COR-L47 (cell line): ENCODE results near the gene RFT1.
A peak's percentile ranks its signal among the peaks of the same experiment; 100 is the strongest.

Experiments
- DNase-seq: peaks from one replicate; lab custom pipeline; 2025; lab: John Stamatoyannopoulos, UW

RFT1 gene, protein sequence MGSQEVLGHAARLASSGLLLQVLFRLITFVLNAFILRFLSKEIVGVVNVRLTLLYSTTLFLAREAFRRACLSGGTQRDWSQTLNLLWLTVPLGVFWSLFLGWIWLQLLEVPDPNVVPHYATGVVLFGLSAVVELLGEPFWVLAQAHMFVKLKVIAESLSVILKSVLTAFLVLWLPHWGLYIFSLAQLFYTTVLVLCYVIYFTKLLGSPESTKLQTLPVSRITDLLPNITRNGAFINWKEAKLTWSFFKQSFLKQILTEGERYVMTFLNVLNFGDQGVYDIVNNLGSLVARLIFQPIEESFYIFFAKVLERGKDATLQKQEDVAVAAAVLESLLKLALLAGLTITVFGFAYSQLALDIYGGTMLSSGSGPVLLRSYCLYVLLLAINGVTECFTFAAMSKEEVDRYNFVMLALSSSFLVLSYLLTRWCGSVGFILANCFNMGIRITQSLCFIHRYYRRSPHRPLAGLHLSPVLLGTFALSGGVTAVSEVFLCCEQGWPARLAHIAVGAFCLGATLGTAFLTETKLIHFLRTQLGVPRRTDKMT

DNA sequence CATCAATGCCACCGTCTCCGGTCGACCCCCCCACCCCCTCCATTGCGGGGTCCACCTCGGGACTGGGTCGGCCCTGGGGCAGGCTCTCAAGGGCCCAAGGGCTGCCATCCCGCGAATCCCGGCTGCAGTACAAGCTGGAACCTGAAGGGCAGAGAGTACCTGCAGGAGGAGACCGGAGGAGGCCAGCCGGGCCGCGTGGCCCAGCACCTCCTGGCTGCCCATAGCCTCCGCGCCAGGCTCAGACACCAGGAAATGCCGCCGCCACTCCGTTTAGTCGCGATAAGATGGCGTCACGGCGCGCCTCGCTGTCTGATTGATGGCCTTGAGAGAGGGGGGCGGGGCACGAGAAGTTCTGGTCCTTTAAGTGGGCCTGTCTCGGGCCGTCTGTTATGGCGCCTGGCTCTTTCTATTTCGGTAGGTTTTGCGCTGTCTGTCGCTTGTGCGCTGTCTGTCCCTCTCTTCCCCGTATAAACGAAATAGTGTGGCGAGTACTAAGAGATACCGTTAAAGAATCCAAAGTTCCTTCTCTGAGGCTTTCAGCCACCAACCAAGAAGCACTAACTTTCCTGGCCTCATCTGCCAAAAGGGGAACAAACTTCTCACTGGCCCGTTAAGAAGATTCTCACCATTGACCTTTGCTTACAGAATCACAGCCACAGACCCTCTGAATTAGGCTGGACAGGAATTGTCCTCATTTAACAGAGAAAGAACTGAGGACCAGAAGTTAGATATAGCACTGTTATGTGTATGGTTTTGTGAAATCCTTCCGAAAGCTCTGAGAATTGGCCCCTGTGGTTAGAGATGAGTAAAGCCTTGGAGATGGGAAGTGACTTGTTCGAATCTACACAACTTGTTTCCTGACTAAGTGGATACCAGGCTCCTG lies at the start of gene RFT1:
RFT1 (minus strand) TSS at position 257 of the 883 bp plus-strand sequence; CDS start at position 222, 35 bp downstream.
- peak; percentile 83 for DNase-seq

DNA sequence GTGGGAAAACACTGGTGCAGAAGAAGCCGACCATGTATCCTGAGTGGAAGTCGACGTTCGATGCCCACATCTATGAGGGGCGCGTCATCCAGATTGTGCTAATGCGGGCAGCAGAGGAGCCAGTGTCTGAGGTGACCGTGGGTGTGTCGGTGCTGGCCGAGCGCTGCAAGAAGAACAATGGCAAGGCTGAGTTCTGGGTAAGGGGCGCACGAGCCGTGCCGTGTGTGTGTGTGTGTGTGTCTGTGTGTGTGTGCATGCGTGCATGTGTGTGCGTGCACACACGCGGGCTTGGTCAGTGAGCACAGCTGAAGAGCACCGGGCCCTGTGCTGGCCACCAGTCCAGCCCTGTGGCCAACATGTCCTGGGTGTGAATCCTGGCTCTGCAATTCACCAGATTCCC lies 49.3 kb upstream of the RFT1 start:
- DNase-seq = no peak

DNA sequence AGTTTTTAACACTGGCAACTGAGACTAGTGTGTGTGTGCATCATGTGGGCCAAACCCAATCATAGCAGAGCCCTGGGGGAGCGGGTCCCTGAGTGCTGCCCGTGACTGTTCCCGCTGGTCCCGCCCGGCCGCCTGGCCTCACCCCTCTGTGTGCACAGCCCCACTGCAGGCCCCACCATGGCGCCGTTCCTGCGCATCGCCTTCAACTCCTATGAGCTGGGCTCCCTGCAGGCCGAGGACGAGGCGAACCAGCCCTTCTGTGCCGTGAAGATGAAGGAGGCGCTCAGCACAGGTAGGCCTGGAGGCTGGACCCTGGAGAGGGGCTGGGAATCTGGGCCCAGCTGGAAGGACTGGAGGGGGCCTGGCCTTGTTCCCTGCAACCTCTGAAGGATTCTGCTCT lies 48.0 kb upstream of the RFT1 start:
- DNase-seq = no peak

DNA sequence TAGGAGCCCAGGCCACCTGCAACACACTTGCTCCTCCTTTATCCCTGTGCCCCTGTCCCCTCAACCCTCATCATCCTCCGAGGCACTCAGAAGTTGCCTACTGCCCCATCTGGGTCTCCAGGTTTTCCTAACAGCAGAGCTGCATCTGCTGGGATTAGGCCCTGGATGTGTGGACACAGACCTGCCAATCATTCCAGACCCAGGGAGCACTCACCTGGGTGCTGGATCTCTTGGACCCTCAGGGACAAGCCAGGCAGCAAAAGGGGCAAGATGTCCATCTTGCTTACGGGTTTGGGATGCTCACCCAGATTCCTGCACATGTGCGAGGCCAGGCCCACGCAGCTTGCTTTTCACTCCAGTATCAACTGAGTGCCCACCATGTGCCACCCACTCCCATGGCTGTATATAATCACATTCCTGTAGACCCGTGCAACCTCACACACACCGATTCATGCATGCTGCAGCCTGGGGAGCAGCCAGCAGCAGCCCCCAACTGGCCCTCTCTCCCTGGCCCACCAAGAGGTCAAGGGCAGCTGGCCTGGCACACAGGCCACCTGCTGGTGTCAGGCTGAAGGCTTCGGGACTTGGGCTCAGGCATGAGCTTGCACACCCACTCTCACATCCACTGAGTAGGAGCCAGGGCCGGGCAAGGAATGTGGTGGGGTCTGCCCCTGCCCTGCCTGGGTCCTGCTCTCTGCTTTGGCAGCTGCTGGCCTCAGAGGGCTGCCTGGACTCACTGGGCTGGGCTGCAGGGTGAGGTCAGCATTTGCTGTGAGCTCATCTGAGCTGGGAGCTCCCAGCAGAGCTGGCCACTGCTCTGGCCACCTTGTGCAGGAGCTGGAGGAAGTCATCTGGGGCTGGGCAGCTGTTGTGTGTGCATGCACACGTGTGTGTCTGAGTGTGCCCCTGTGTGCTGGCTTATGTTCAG lies 45.6 kb upstream of the RFT1 start:
- DNase-seq = no peak

DNA sequence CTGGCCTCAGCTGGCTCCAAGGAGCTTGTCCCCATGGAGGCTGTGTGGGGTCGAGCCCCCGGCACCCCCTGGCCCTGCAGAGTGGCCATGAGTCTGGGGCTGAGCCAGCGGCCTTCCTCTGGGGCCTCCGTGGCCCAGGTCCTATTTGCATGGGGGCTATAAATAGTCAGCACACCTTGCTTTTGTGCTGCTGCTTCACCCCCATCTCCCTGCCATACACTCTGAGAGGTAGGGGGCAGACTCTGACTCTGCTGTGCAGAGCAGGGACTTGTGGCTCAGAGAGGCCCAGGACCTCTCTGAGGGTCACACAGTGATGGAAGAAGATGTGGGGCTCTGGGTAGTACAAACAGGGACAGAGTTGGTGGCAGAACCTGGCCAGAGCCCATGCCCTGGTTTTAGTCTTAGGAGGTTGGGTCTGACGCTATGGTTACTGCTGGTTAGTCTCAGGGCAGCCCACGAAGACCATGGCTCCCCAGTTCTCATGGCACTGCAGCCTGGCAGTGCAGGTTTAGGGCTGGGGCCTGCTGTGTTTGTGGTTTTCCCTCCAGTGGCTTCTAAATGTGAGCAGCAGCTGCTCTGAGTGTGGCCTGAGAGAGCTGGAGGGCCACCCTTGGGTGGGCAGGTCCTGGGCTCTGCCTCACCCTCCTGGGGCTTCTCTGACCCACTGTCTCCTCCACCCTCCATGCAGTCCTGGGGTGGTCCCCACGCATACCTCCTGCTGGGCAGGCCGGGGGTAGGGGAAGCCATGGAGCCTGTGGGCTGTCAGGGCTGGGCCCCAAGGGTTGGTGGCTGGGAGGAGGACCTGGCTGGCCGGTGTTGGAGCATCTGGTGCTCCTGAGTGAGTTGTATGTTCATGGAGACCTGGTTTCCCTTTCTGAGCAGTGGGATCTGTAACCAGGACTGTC lies 44.4 kb upstream of the RFT1 start:
- no peak for DNase-seq

DNA sequence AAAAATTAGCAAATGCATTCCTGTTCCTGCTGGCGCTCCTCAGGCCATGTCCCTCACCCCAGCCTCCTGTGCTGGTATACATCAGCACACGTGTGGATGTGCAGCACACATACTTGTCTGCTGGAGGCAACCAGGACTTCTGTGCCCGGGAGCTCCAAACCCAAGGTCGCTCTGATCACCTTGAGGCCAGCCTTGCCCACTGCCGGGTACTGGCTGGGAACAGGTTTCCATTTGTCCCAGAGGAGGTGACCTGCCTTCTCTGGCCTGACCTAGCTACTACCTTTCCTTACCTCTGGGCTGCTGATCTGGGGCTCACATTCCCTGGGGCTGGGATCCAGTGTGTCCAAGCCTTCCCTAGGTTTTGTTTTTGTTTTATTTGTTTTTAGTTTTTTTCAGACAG lies 42.9 kb upstream of the RFT1 start:
- no peak for DNase-seq

DNA sequence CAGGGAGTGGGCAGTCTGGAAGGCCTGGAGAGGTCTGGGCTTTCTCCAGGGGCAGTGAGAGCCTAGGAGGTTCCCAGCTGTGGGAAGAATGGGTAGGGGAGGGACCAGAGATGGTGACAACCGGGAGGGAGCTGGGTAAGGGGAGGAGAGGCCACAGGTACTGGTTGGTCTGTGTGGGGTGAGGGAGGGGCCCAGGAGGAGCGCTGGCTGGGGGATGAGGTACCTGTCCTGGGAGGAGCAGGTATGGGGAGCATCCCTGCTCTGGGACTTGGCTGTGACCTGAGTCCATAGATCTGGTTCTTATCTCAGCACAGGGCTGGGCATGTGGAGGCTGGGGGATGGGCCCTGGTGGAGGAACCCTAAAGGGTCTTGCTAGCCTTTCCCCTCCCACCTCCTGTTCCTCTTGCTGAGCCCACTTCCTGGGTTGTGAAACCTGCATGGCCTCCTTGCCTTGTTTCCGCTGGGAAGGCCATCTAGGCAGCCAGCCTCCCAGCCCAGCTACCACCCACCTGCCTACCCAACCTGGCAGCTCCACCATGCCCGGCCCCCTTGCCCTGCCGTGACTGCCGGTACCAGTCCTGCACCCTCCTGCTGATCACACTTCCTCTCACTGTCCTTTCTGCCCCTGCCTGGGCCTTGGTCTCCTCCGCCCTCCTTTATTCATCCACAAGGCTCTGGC lies 41.7 kb upstream of the RFT1 start:
- no peak for DNase-seq

DNA sequence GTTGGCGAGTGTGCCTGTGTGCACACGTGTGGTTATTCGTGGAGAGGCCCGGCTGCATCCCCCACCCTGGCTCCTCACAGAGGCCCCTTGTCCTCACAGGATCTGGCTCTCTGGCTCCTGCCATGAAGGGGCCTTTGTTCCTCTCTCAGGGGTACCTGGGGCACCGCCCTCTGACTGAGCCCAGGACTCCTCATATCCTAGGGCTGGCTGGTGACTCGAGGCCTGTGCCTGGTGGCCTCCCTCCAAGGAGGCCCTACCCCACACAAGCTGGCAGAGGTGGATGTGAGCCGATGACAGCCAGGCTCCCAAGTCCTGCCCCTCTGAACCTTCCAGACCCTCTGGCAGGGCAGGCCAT lies 40.8 kb upstream of the RFT1 start:
- no peak for DNase-seq

DNA sequence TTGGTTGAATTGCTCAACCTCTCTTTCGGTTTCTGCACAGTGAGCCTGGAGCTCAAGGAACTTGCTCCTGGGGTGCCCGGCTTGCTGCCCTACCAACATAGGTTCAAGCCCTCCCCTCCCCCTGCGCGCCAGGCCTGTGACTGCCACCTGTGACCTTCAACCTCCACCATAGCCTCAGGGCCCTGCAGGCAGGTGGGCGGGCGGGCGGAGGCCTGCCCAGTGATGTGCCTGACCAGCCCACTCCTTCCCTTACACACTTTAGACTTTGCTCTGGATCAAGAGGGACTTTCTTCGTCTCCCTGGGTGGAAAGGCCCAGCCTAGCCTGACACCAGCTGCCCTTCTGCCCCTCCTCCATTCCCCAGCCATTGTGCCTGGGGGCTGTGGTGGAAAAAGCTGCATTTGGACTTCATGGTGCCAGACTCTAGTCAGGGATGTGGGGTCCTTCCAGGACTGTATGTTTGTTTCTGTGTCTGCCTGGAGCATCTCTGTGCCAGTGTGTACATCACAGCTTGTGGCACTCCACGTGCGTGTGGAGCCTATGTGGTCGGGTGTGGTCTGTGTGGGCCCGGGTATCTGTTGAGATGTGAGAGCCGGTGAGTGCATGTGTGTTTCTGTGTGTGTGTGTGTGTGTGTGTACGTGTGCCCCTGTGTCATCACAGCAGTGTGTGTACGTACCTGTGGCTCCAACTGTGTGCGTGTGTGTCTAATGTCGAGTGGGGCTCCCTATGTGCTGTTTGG lies 40.3 kb upstream of the RFT1 start:
- DNase-seq = no peak

DNA sequence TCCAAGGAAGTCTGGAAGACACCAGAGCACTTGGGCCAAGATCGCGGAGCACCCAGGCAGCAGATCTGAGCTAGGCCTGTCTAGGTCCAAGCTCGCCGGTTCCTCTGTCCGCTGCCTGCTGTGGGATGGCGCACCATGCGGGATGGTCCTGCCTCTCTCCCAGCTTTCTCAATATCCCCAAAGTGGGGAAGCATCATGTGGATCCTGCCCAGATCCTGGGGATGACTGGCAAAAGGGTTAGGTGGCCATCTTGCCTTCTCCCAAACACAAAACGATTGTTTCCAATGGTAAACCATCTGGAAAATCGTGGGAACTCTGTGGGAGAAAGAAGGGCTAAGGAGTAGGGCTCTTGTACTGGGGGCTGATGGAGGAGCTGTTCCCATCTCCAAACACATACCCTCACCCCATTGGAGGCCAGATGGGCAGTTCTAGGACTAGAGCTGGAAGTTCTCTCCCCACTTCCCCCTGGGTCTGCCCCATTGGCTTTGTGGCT lies 39.6 kb upstream of the RFT1 start:
- no peak for DNase-seq

DNA sequence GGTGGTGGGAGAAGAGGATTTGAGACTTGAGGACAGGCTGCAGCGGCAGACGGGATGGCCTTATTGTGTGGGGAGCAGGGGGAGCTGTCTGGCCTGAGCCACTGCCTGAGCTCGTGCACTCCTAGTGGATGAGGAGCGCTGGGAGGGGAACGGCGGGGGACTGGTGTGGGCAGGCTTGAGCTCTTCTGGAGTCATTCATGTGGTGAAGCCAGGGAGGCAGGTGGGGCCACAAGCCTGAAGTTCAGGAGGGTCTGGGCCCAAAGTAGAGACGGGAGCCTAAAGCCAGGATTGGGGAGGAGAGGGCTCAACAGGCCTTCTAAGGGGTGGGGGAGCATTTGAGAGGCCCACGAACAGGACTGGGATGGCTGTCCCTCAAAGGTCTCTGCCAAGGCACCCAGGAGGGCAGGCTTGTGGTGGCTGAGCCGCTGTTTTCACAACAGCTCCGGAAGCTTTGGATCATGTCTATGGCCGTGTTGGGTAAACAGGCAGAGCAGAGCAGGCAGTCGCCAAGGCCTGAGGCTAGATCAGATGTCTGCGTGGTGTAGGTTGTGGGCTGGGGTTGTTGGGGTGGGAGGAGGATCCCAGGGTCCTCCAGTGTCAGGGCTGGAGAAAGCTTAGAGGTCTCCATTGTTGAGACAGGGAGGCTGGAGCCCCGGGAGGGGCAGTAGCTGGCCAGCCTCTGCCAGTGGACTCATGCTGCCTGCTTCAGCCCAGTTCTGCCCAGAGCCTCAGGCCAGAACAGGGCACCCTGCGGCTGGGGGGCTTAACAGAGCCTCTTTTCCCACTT lies 39.0 kb upstream of the RFT1 start:
- DNase-seq = no peak

DNA sequence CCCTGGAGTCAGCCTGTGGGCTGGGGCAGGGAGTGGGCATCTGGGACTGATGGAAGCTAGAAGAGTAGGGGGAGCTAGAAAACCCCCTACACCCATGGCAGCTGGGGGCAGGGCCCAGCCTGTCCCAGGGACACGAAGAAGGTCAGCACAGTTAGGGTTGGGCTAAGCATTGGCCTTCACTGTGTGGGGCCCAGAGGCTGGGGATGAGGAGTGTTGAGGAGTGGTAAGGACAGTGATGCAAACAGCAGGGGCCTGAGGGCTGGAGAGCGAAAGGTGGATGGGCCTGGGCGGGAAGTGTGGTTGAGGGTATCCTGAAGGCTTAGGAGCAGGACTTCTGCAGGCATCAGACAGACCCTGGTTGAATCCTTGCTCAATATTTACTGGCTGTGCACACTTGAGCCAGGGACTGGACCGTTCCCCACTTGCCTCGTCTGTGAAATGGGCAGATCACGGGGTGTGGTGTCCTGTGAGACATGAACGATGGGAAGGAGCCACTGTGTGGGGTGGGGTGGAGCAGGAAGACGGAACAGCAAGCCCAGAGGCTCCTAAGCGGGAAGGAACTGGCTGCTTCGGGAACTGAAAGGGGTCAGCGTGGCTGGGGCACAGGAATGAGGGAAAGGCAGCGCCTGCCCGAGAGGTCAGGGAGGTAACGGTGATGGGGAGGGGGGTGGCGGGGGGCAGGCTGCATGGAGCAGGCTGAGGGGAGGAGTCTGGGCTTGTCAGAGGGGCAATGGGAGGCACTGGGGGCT lies 38.1 kb upstream of the RFT1 start:
- no peak for DNase-seq

DNA sequence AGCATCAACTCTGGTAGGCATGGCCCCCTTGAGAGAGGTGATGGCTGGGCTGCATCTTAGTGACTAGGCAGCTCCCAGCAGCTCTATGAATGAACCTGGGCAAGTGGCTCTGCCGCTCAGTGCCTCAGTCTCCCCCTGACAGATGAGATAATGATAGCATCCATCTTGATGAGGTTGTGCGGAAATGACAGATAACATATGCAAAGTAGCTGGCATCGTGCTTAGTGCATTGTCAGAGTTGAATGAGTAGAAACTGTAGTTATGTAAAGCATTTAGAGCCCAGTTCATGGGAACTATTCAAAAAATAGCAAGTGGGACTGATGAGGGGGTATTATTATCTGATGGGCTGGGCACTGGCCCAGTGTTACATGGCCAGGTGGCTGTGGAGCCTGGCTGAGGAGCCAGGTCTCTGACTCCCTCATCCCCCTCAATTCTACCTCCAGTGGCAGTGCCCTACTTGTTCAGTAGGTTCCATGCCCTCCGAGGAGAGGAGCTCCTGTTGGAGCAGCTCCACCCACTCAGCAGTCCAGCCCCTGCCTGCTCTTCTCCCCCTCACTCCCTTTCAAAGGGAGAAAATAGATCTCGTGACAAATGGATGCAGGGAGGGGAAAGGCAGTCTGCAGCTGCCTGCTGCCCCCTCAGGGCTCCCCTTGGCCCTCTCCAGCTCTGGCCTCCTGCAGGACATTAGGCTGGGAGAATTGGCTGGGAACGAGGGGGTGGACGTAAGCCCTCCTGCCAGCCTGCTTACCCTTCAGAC lies 37.4 kb upstream of the RFT1 start:
- no peak for DNase-seq

DNA sequence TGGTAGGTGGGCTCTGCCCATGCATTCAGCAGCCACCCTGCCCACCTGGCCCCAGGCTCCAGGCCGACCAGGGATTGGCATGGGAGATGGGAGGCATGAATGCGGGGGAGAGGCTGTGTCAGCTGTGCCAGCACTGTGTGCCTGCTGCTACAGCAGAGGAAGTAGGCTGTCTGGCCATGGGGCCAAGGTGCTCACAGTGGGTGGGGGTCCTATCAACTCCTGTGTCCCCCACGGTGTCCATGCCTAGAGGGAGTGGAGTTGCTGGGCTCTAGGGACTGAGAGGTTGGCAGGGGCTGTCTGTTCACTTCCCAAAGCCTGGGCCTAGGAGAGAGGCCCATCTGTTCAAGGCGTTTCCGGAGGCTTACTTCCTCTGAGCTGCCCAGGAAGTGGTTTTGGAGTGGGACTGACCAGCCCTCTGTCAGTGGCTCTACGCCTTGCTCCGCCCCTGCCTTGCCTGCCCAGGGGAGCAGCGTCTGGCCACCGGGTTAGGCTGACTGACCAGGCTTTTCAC lies 36.6 kb upstream of the RFT1 start:
- no peak for DNase-seq

DNA sequence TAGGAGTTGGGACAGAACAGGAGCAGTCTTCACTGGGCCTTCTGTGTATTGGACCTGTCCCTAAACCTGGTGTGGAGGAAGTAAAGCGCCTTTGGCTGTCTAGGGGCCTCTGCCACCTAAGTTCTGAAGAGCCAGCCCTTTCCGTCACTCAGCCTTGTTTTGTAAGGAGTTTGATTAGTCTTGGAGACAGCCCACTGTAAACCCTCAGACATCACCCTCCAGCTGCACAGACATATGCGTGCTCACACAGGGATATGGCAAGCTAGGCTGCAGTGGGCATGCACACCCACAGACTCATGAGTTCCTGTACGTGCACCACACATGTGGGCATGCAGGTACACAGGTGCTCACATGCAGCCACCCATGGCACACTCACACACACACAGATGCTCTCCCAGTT lies 36.0 kb upstream of the RFT1 start:
- DNase-seq = no peak

DNA sequence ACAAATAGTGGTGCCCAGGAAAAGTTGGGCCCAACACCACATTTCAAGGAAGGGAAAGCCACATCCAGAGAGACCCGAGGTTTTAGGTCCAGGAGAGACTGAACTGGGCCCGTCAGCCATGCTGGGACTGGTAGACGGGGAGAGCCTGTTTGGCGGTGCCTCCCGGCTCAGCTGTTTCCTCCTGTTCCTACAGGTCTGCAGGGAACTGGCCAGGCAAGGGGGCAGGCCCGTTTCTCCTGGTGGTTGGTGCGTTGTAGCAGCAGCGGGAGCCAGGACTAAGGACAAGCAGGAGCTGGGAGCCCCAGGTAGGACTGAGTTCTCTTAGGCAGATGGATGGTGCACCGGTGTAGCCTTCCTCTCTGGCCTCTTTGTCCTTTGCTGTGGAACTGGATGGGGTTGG lies 34.7 kb upstream of the RFT1 start:
- no peak for DNase-seq
